Measurements from ENCODE around the gene P2RY8. TPM values are rescaled to one million over a fixed set of nuclear protein-coding genes. Genes with fewer than 3 reads are reported as not detected.
A peak's percentile ranks its signal among the peaks of the same experiment; 100 is the strongest.

Gene P2RY8
- total RNA-seq, 3 donors from 2014 or later (not counting 1 experiment from before 2014, with no cell fraction given), result 73.7 to 114 (median 107) TPM

- H3K4me1 Mint-ChIP-seq, result peaks cover 73 to 85% of the 10 kb centered on the region in 2 donors
- intact Hi-C loops (cut with micrococcal nuclease), result loop anchor here (10.0 kb wide), 1 partner anchor 1229 kb away; the partner anchor contains the start of gene CD99
- no peaks in the 10 kb centered on the region for H3K9me3 Mint-ChIP-seq
- WGBS (ENCODE audit: insufficient coverage), result 85% methylated on average over 36 of the region's 36 CpGs
- H3K27ac Mint-ChIP-seq, result peak overlapping the region; percentile 90 to 91
- Histone ChIP-seq H3K9me3 (ENCODE audit: control insufficient read depth, insufficient read depth, low read length) (no peaks in the 10 kb centered on the region), H3K36me3 (ENCODE audit: control insufficient read depth, insufficient read depth, low read length) (peaks cover 26% of the 10 kb centered on the region), H3K4me3 (ENCODE audit: low read length) (peak overlapping the region; percentile 16), H3K4me1 (ENCODE audit: control insufficient read depth, insufficient read depth, low read length) (peaks cover 92% of the 10 kb centered on the region), H3K27ac (ENCODE audit: low read length) (peak overlapping the region; percentile 83), H3K27me3 (ENCODE audit: control insufficient read depth, insufficient read depth, low read length) (no peaks in the 10 kb centered on the region)
- peak in 1 of 2 donors; percentile 18 for DNase-seq
- TF ChIP-seq, protein P1, sequence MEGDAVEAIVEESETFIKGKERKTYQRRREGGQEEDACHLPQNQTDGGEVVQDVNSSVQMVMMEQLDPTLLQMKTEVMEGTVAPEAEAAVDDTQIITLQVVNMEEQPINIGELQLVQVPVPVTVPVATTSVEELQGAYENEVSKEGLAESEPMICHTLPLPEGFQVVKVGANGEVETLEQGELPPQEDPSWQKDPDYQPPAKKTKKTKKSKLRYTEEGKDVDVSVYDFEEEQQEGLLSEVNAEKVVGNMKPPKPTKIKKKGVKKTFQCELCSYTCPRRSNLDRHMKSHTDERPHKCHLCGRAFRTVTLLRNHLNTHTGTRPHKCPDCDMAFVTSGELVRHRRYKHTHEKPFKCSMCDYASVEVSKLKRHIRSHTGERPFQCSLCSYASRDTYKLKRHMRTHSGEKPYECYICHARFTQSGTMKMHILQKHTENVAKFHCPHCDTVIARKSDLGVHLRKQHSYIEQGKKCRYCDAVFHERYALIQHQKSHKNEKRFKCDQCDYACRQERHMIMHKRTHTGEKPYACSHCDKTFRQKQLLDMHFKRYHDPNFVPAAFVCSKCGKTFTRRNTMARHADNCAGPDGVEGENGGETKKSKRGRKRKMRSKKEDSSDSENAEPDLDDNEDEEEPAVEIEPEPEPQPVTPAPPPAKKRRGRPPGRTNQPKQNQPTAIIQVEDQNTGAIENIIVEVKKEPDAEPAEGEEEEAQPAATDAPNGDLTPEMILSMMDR (IDR thresholded peaks at IDR 0.05), result no peak
- ATAC-seq, result no peak
- H3K27me3 Mint-ChIP-seq (ENCODE audit: low read depth in 2 of 2), result no peaks in the 10 kb centered on the region
- peak overlapping the region; percentile 92 for H3K4me3 Mint-ChIP-seq
- H3K36me3 Mint-ChIP-seq, result no peaks in the 10 kb centered on the region
Observed at GRCh38 chrX:1466232-1466661, 70.7 kb downstream of the P2RY8 start.

DNA sequence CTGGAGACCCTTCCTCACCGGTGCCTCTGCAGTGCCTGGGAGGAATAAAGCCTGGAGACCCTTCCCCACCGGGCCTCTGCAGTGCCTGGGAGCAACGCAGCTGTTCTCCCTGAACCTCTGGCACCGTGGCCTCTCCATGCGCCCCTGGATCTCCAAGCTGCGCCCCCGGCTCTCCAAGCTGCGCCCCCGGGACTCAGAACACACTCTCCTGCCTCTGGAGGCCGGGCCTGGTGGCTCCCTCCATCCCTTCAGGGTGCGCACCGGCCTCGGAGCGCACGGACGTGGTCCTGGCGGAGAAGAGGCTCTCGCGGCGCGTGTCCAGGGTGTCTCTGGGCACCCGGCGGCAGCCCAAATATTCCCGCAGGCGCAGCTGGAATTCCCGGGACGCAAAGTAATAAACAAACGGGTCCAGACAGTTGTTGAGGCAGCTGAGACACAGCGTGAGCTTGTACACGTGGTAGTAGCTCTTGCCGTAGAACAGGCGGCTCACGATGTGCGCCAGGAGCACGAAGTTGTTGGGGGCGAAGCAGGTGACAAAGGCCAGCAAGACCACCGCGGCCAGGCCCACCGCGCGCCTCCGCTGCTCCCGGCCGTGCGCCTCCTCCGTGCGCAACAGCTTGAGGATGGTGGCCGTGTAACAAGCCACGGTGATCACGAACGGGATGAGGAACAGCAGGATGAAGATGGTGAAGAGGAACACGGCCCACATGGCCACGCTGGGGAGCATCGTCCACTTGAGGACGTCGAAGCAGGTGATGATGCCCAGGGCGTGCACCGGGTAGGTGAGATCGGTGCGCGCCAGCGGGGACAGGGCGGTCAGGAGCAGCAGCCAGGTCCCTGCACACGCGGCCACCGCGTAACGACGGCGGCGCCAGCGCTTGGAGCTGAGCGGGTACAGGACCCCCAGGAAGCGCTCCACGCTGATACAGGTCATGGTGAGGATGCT is 71.4 kb downstream of the P2RY8 start:
- H3K36me3 Mint-ChIP-seq, result no peaks in the 10 kb centered on the region
- intact Hi-C loops (cut with micrococcal nuclease), result loop anchor here (10.0 kb wide), 1 partner anchor 1229 kb away; the partner anchor contains the start of gene CD99
- H3K4me3 ChIP-seq (ENCODE audit: low read length), result peak overlapping the region; percentile 38

DNA sequence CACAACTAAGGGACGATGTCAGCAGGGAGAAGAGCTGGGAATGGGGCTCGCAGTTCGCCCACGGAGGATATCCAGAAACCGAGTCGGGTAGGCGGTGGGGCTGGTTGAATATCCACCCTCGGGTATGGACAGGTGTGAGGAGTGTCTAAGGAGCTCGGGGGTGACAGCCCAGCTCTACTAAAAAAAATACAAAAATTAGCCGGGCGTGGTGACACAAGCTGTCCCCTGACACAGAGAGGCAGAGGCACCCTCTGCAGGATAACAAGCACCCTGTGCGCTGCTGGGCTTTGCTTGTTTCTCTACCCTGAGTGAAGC is 72.1 kb downstream of the P2RY8 start:
- Histone ChIP-seq H3K4me3 (ENCODE audit: low read length) (peak overlapping the region; percentile 38), H3K36me3 (ENCODE audit: control insufficient read depth, insufficient read depth, low read length) (peaks cover 26% of the 10 kb centered on the region), H3K27ac (ENCODE audit: low read length) (peak overlapping the region; percentile 83), H3K27me3 (ENCODE audit: control insufficient read depth, insufficient read depth, low read length) (no peaks in the 10 kb centered on the region), H3K9me3 (ENCODE audit: control insufficient read depth, insufficient read depth, low read length) (no peaks in the 10 kb centered on the region), H3K4me1 (ENCODE audit: control insufficient read depth, insufficient read depth, low read length) (peaks cover 85% of the 10 kb centered on the region)
- no peak for ATAC-seq
- peaks cover 67 to 73% of the 10 kb centered on the region in 2 donors for H3K4me1 Mint-ChIP-seq
- H3K36me3 Mint-ChIP-seq, result no peaks in the 10 kb centered on the region
- no peaks in the 10 kb centered on the region for H3K27me3 Mint-ChIP-seq (ENCODE audit: low read depth in 2 of 2)
- intact Hi-C loops (cut with micrococcal nuclease), result loop anchor here (1.0 to 10.0 kb wide), 3 partner anchors 17 to 1230 kb away; partner anchors contain the start of gene CD99
- peak overlapping the region; percentile 90 to 91 for H3K27ac Mint-ChIP-seq
- DNase-seq, result peak in 1 of 2 donors; percentile 52
- H3K4me3 Mint-ChIP-seq, result peak overlapping the region; percentile 92
- WGBS (ENCODE audit: insufficient coverage), result 16% methylated on average over 12 of the region's 12 CpGs
- TF ChIP-seq, protein P1 (IDR thresholded peaks at IDR 0.05), result no peak
- H3K9me3 Mint-ChIP-seq, result no peaks in the 10 kb centered on the region

More for the DNA sequence above, 71.4 kb downstream of the P2RY8 start:
- H3K4me3 Mint-ChIP-seq, result peak overlapping the region; percentile 92
- Histone ChIP-seq H3K4me1 (ENCODE audit: control insufficient read depth, insufficient read depth, low read length) (peaks cover 91% of the 10 kb centered on the region), H3K9me3 (ENCODE audit: control insufficient read depth, insufficient read depth, low read length) (no peaks in the 10 kb centered on the region), H3K27ac (ENCODE audit: low read length) (peak overlapping the region; percentile 83), H3K27me3 (ENCODE audit: control insufficient read depth, insufficient read depth, low read length) (no peaks in the 10 kb centered on the region), H3K36me3 (ENCODE audit: control insufficient read depth, insufficient read depth, low read length) (peaks cover 26% of the 10 kb centered on the region)
- H3K9me3 Mint-ChIP-seq, result no peaks in the 10 kb centered on the region
- DNase-seq (peak in 1 of 2 donors; percentile 18), ATAC-seq (no peak)
- H3K27ac Mint-ChIP-seq, result peak overlapping the region; percentile 90 to 91
- TF ChIP-seq, protein P1 (IDR thresholded peaks at IDR 0.05), result no peak
- H3K27me3 Mint-ChIP-seq (ENCODE audit: low read depth in 2 of 2), result no peaks in the 10 kb centered on the region
- peaks cover 72 to 80% of the 10 kb centered on the region in 2 donors for H3K4me1 Mint-ChIP-seq
- 91% methylated on average over 75 of the region's 75 CpGs for WGBS (ENCODE audit: insufficient coverage)
